Kidney (tissue), 14 donors: ENCODE results near the gene GLT1D1. TPM values are rescaled to one million over a fixed set of nuclear protein-coding genes. Genes with fewer than 3 reads are reported as not detected.

Experiments used
- DNase-seq, 5 donors: peaks; one replicate each; pipeline ENCODE4 v3.0.0-alpha.2; 2013 to 2020
- FAIRE-seq: peaks from 2 replicates; lab custom pipeline; 2012; peaks lifted over from hg19 to GRCh38; lab: Jason Lieb, UNC
- H3K27ac ChIP-seq, 2 donors: one replicate each; pipeline ENCODE4 v1.7.0; 2013; ENCODE audit warnings: low read depth in 2 of 2, low read length in 2 of 2, inconsistent platforms in 1 of 2
- H3K27me3 ChIP-seq: one replicate; pipeline ENCODE4 v1.7.1; 2013; ENCODE audit warnings: low read length, inconsistent platforms; ENCODE audit not compliant: control insufficient read depth, insufficient read depth
- H3K36me3 ChIP-seq, 3 donors: one replicate each; pipeline versions ENCODE4 v1.7.0 to v1.7.1; 2013; ENCODE audit warnings: low read length in 3 of 3, control low read depth in 1 of 3, inconsistent platforms in 1 of 3; ENCODE audit not compliant: insufficient read depth in 3 of 3, control insufficient read depth in 2 of 3
- H3K4me1 ChIP-seq, 3 donors: one replicate each; pipeline versions ENCODE4 v1.7.0 to v1.7.1; 2013; ENCODE audit warnings: low read length in 3 of 3, inconsistent platforms in 1 of 3, low read depth in 1 of 3; ENCODE audit not compliant: control insufficient read depth in 2 of 3, insufficient read depth in 2 of 3
- H3K4me3 ChIP-seq, 3 donors: one replicate each; pipeline versions ENCODE4 v1.7.0 to v1.8.1; 2013; ENCODE audit warnings: low read length in 3 of 3, control low read depth in 1 of 3, inconsistent platforms in 1 of 3
- H3K9ac ChIP-seq, 3 donors: one replicate each; pipeline versions ENCODE4 v1.7.0 to v1.7.1; 2013; ENCODE audit warnings: low read length in 3 of 3, control low read depth in 1 of 3, inconsistent platforms in 1 of 3
- H3K9me3 ChIP-seq, 3 donors: one replicate each; pipeline versions ENCODE4 v1.7.0 to v1.7.1; 2013; ENCODE audit warnings: low read length in 3 of 3, control low read depth in 1 of 3, inconsistent platforms in 1 of 3; ENCODE audit not compliant: control insufficient read depth in 2 of 3, insufficient read depth in 1 of 3
- intact Hi-C: fragments of 100-400 bp; cut with DNase I; formaldehyde crosslinking; loops from one replicate; pipeline ENCODE4 v1.11.1; 2022
- polyA plus RNA-seq: library from polyadenylated mRNA; stranded (reverse); fragments of 350-450 nt; fragmentation: Illumina TruSeq; extraction: RNeasy Lipid Tissue Mini Kit (QIAGEN cat#74804); gene quantifications from one replicate; pipeline ENCODE4 v1.2.3, GENCODE V29; 2014; ENCODE audit warnings: low read depth, low replicate concordance; ENCODE audit not compliant: insufficient read depth
- total RNA-seq: library from RNA; stranded (reverse); fragmentation: NEBNext Ultra II Directional; extraction: Animal tissue kit (Norgen Biotek cat#: 25700); gene quantifications from one replicate; pipeline ENCODE4 v1.2.1, GENCODE V29; 2021
- TF ChIP-seq, protein P1 (sequence below): IDR thresholded peaks from 3 replicates; pipeline ENCODE4 v1.5.1; 2012; ENCODE audit warnings: mild to moderate bottlenecking, moderate library complexity, borderline replicate concordance; ENCODE audit not compliant: insufficient read depth; ENCODE audit errors: extremely low read depth
- donor health status: control.
- donor health status: control.
- donor health status: control.
- donor health status: control.
- donor health status: control.
- donor health status: DM: yes; HTN: yes; CAD: no.
- donor health status: Normal renal cell carcinoma (clear cell type).

The GLT1D1 gene
- total and polyA plus RNA-seq, 2 donors from 2014 or later = 0.41 to 0.45 TPM

GRCh38 chr12:129009833-129010622 lies 156.8 kb downstream of the GLT1D1 start:
- H3K27ac ChIP-seq = no peak overlapping the region
- no peaks in the 10 kb centered on the region for H3K4me1 ChIP-seq
- no peaks in the 10 kb centered on the region for H3K27me3 ChIP-seq
- TF ChIP-seq, protein P1, sequence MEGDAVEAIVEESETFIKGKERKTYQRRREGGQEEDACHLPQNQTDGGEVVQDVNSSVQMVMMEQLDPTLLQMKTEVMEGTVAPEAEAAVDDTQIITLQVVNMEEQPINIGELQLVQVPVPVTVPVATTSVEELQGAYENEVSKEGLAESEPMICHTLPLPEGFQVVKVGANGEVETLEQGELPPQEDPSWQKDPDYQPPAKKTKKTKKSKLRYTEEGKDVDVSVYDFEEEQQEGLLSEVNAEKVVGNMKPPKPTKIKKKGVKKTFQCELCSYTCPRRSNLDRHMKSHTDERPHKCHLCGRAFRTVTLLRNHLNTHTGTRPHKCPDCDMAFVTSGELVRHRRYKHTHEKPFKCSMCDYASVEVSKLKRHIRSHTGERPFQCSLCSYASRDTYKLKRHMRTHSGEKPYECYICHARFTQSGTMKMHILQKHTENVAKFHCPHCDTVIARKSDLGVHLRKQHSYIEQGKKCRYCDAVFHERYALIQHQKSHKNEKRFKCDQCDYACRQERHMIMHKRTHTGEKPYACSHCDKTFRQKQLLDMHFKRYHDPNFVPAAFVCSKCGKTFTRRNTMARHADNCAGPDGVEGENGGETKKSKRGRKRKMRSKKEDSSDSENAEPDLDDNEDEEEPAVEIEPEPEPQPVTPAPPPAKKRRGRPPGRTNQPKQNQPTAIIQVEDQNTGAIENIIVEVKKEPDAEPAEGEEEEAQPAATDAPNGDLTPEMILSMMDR = no peak
- intact Hi-C loops = no loop called here
- H3K9ac ChIP-seq = no peak overlapping the region
- H3K36me3 ChIP-seq = no peaks in the 10 kb centered on the region
- H3K4me3 ChIP-seq = no peak overlapping the region
- DNase-seq (no peak), FAIRE-seq (no peak)
- H3K9me3 ChIP-seq = no peaks in the 10 kb centered on the region

- DNase-seq (no peak), FAIRE-seq (no peak)
- H3K27me3 ChIP-seq = no peaks in the 10 kb centered on the region
- intact Hi-C loops = no loop called here
- H3K36me3 ChIP-seq = no peaks in the 10 kb centered on the region
- no peaks in the 10 kb centered on the region for H3K4me1 ChIP-seq
- TF ChIP-seq, protein P1 = no peak
- no peak overlapping the region for H3K9ac ChIP-seq
- H3K4me3 ChIP-seq = no peak overlapping the region
- H3K9me3 ChIP-seq = peaks cover 0 to 10% (median 4%) of the 10 kb centered on the region in 3 donors
- H3K27ac ChIP-seq = no peak overlapping the region
These were observed 162.9 kb downstream of the GLT1D1 start for GRCh38 chr12:129016159-129016558.

GRCh38 chr12:129025055-129025454 lies 171.8 kb downstream of the GLT1D1 start:
- DNase-seq (no peak), FAIRE-seq (no peak)
- H3K4me3 ChIP-seq = no peak overlapping the region
- peaks cover 0 to 5% (median 4%) of the 10 kb centered on the region in 3 donors for H3K9me3 ChIP-seq
- no peak overlapping the region for H3K9ac ChIP-seq
- no peaks in the 10 kb centered on the region for H3K27me3 ChIP-seq
- no peak overlapping the region for H3K27ac ChIP-seq
- intact Hi-C loops = no loop called here
- TF ChIP-seq, protein P1 = no peak
- H3K4me1 ChIP-seq = no peaks in the 10 kb centered on the region
- H3K36me3 ChIP-seq = no peaks in the 10 kb centered on the region
